T-helper 1 cell treated with Interleukin-12 subunit alpha and Interleukin-12 subunit beta and Interleukin-4 antibody, amounts not matched to agents 30 ng/mL and 1 ng/mL, for 36 hours (primary cell): ENCODE measurements around the gene ENTPD1. TPM values are rescaled to one million over a fixed set of nuclear protein-coding genes. Genes with fewer than 3 reads are reported as not detected.
"Not testable (repeated sequence)": the region's sequence is repeated elsewhere in the genome, so short reads cannot be mapped to it uniquely, and the experiment has no call there.

Experiments used
- intact Hi-C: fragments of 100-400 bp; cut with micrococcal nuclease; formaldehyde crosslinking; loops from one replicate; pipeline ENCODE4 v1.15.1; 2024
- total RNA-seq: library from RNA; stranded (reverse); gene quantifications from 2 replicates; pipeline ENCODE4 v1.2.3, GENCODE V29; 2022

Gene ENTPD1, protein sequence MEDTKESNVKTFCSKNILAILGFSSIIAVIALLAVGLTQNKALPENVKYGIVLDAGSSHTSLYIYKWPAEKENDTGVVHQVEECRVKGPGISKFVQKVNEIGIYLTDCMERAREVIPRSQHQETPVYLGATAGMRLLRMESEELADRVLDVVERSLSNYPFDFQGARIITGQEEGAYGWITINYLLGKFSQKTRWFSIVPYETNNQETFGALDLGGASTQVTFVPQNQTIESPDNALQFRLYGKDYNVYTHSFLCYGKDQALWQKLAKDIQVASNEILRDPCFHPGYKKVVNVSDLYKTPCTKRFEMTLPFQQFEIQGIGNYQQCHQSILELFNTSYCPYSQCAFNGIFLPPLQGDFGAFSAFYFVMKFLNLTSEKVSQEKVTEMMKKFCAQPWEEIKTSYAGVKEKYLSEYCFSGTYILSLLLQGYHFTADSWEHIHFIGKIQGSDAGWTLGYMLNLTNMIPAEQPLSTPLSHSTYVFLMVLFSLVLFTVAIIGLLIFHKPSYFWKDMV
- total RNA-seq = 45.4 and 47.1 TPM in 2 replicates

DNA sequence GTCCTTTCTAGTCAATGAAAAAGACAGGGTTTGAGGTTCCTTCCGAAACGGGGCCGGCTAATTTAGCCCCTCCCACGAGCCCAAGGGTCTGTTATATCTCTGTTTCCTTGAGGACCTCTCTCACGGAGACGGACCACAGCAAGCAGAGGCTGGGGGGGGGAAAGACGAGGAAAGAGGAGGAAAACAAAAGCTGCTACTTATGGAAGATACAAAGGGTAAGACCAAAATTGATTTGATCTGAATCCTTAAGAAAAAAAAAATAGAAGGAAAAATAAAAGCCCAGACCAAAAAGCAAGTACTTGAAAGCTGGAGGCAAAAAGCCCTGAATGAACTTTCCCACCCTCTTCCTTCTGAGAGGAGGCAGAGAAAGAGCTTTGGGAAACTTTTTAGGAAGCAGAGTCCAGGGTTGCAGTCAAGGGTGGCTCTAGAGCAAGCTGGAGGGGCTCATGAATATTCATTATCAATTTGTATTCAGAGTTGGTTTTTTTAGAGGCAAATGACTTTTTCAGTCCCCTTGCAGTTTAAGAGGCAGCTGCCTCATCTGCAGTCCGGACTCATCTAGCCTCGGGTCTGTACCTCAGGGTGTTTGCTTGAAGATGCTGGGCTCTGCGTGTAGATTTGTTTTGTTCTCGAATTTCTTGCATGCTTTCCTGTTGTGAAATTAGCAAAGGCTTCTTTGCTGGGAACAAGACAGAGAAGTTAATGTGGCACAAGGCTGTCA lies at the start of gene ENTPD1:
Gene ENTPD1, plus strand, starts transcription at position 123 of the 721 bp plus-strand sequence. Its CDS starts 77 bp downstream, at position 200.
- intact Hi-C loops = no loop called here

DNA sequence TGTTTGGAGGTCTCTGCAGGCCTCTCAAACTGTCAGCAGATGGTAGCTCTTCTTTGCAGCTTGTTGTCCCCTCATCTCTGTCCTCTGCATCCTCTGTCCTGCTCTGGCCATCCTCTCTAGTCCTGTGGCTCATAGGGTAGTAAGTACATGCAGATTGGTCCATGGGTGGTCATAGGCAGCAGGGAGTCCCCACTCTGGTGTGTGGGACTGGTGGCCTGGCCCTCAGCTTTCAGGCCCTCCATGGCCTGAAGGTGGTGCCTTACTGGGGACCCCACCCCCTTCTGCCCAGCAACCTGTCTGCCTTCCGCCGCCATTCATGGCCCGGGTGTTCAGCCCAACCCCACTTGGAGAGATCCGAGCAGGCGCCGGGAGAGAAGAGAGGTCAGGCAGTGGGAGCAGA lies 49.4 kb upstream of the ENTPD1 start:
- intact Hi-C loops = no loop called here

DNA sequence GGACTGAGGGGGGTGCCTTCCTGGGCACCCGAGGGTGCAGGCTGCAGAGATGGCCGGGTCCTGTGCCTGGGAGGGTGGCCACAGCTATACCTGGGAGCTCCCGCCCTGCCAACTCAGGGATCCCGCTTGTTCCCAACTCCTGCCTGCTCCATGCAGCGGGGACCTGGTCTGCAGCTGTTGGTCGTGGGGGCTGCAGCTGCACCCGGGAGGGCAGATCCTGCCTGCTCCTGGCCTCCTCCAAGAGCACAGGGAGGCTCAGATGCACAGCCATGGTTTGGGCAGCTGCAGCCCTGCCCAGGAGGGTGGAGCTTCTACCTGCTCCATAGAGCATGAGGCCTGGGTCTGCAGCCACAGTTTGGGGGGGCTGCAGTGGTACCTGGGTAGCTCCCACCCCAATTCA lies 49.0 kb upstream of the ENTPD1 start:
- intact Hi-C loops = no loop called here

DNA sequence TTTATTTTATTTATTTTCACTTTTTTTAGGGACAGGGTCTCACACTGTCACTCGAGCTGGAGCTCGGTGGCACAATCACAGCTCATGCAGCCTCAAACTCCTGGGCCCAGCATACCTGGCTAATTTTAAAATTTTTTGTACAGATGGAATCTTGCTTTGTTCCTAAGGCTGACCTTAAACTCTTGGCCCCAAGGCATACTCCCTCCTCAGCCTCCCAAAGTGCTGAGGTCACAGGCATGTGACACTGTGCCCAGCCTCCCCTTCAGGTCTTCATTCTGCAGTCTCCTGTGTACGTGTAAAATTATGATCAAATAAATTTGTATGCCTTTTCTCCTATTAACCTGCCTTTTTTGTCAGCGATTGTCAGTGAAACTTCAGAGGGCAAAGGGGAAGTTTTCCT lies 44.5 kb upstream of the ENTPD1 start:
- intact Hi-C loops = no loop called here

DNA sequence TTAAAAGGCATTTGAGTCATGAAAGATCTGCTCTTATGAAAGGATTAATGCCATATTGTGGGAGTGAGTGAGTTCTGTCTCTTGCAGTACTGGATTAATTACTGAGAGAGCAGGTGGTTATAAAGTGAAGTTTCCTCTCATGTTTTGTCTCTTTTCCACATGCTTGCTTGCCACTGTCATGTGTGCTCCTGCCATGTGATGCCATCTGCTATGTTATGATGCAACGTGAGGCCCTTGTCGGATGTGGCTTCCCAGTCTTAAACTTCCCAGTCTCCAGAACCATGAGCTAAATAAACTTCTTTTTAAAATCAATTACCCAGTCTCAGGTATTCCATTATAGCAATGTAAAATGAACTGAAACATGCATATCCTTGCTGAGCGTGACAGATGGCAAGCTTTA lies 39.5 kb upstream of the ENTPD1 start:
- intact Hi-C loops = no loop called here

DNA sequence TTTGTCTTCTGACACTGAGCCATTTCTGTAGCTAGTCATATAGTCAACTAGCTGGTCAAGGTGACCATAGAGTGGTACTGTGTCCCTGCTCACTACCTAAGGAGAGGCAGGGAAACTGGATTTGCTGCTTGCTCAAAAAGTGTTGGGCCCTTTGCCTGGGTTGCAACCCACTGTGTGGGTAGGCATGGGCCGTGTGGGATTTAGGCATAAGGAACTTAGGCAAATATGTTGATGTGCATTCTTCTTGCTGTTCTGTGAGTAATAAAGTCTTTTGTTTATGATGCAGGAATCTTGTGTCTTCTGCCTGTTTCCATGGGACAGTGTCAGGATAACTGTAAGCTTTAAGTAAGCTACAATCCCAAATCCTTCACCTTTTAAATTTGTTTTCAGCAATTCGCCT lies 39.1 kb upstream of the ENTPD1 start:
- intact Hi-C loops = no loop called here

DNA sequence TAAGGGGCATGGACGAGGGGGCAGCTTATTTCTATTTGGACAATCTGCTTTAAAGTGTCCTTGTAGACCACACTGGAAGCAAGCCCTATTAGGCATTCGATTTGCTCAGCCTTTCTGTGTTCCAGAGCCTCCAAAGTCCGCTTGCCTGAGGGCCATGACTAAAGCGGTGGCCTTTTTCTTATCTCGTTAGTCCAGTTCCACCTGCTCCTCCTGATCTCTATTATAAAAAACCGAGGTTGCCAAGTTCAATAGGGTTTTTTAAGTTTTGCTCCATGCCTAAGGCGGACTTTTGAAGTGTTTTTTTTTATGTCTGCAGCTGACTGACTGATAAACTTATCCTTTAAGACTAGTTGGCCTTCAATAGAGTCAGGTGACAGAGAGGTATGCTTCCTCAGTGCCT lies 35.2 kb upstream of the ENTPD1 start:
- intact Hi-C loops = not testable (repeated sequence)

DNA sequence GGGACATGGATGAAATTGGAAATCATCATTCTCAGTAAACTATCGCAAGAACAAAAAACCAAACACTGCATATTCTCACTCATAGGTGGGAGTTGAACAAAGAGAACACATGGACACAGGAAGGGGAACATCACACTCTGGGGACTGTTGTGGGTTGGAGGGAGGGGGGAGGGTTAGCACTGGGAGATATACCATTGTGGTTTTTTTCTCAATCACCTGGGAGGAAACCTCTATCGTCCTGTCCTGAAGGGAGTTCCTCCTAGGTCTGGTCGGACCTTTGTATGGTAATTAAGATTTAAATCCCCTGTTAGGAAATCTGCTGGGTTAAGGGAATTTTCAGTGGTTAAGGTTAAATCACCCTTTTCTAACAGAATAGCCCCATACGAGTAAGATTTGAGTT lies 33.5 kb upstream of the ENTPD1 start:
- intact Hi-C loops = not testable (repeated sequence)

DNA sequence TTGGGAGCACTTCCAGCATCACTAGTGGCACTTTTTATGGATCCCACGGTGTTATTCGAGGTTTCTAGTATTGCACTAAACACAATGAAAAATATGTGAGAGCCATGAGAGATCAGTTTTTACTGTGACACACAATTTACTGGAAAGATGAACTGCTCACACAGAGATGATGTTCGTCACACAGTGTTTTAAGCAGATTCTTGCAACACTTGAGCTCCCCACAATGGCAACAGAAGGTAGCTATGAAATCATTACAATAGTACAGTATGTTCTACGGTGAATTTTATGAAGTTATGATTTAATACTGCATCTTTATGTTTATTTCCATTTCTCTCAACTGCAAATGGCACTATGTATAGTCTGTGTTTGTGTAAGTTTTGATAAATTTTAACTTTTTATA lies 27.4 kb upstream of the ENTPD1 start:
- intact Hi-C loops = no loop called here

DNA sequence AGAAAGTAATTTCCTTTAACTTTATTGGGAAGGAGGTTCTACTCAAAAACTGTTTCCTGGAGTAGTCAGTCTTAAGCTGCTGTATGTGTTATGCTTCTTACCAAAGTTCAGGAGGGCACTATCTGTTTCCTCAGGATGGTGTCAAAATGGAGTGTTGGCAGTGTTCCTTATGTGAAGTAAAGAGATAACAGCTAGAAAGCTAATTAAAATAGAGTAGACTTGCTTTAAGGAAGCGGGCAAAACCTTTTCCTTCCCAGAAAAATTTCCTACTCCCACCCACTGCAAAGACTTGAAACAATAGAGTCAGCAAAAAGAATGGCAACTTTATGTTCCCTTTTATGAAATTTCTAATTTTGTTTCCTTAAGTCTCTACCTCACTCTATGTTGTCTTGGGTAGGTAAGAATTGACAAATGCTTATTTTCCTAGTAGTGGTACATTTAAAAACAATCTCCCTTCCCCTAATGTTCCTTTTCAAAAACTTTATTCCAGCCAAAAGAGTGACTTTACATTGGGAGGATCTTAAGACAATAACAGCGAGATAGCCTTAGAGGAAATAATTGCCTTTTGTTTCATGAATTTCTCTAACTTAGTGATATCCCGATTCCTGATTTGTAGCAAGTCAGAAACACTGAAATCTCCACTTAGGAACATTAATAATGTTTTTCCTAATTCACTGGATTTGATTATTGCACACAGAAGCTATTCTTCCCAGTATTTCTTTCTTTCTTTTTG lies 26.5 kb upstream of the ENTPD1 start:
- intact Hi-C loops = no loop called here

DNA sequence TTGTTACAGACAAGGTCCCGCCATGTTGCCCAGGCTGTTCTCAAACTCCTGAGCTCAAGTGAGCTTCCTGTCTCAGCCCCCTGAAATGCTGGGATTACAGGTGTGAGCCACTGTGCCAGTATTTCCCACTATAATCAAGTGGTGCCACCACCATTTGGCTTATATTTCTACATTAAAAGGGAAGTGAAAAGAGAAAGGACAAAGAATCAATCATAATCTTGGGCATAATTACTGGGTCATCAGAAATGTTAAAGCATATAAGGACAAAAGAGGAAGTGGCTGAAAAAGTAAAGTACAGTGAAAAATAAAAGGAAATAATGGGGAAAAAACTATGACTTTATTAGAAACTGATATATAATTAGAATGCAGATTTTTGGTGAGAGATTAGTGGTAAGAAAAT lies 25.7 kb upstream of the ENTPD1 start:
- intact Hi-C loops = no loop called here

DNA sequence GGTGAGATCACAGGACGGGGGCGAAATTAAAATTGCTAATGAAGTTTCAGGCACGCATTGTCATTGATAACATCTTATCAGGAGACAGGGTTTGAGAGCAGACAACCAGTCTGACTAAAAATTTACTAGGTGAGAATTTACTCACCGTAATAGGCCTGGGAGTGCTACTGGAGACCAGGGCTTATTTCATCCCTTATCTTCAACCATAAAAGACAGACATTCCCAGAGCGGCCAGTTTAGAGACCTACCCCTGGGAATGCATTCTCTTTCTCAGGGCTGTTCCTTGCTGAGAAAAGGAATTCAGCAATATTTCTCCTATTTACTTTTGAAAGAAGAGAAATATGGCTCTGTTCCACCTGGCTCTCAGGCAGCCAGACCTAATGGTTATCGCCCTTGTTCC lies 23.1 kb upstream of the ENTPD1 start:
- intact Hi-C loops = not testable (repeated sequence)

DNA sequence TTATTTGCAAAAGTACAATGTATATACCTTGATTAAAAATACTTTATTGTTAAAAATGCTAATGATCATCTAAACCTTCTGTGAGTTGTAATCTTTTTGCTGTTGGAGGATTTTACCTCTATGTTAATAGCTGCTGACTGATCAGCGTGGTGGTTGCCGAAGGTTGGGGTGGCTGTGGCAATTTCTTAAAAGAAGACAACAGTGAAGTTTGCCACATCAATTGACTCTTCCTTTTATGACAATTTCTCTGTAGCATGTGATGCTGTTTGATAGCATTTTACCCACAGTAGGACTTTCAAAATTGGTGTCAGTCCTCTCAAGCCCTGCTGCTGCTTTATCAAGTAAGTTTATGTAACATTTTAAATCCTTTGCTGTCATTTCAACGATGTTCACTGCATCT lies 16.9 kb upstream of the ENTPD1 start:
- intact Hi-C loops = no loop called here

DNA sequence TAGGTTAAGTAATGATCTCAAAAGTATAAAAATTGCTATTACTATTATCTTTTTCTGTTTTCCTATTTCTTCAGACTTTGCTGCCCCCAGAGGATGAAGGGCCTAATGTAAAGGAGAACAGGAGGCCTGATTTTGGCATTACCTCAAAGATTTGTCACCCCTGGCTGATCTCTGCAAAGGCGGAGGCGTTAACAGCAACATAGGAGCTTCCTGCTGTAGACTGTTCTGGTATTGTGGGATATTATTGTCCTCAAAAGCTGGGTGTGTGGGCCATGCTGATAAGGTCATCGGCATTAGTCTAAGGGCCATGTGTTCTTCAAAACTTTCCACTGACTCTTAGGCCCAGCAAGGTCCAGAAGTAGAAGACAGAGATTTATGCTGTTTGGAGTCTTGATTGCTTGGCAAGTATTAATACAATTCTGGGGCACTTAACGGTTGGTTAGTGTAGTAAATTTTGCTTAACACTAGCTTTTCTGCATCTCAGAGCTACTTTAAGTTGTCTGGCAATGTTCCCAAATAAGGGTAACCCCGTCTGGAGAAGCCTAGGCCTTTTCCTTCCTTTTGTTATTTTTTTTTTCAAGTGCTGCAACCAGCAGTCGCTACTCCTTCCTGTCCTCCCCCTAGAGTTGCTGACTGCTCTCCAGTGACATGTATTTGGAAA lies 14.0 kb upstream of the ENTPD1 start:
- intact Hi-C loops = loop anchor here (1.0 kb wide), 1 partner anchor 15 kb away; no protein-coding TSS in a partner anchor

DNA sequence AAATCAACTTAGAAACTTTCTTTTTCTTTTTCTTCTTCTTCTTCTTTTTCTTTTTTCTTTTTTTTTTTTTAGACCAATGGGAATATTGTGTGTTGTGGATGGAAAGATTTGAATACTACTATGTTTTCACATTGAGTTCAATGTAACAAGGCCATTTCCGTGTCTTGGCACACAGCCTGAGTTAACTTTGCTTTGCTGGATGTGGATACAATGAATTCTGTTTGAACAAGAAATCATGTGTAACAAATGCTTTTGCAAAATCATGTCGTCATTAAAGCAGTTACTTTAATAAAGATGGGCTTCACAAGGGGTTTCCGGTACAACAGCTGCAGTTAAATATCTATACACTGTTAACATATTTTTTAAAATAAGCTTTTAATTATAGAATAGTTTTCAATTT lies 13.5 kb upstream of the ENTPD1 start:
- intact Hi-C loops = loop anchor here (1.0 kb wide), 1 partner anchor 15 kb away; no protein-coding TSS in a partner anchor

DNA sequence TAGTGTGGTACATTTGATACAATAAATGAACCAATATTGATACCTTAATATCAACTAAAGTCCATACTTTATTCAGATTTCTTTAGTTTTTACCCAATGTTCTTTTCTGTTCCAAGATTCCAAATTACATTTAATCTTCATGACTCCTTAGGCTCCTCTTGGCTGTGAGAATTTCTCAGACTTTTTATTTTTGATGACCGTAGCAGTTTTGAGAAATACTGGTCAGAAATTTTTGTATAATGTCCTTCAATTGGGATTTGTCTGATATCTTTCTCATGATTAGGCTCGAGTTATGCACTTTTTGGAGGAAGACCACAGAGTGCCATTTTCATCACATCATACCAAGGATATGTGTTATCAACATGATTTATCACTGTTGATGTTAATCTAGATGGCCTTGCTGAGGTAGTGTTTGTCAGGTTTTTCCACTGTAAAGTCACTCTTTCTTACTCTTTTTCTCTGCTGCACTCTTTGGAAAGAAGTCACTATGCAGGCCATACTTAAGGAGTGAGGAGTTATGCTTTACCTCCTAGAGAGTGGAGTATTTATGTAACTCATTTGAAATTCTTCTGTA lies 12.9 kb upstream of the ENTPD1 start:
- intact Hi-C loops = loop anchor here (1.0 kb wide), 1 partner anchor 14 kb away; no protein-coding TSS in a partner anchor

DNA sequence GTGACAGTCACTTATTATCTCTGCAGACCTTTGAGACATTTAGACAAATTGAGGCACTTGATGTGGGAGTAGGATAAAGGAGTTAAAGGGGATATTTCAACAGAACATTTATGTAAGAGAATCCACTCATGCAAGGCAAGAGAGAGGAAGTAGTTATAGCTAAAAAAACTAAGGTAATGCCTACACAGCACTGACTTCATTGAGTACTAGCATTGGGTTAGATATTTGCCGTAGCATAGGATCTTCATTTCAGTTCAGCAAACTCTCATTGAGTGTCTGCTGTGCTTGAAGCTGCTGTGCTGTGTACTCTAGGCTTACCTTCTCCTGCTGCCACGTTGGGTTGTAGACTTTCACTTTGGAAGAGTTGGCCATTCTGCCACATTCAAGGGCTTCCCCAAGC lies 10.5 kb upstream of the ENTPD1 start:
- intact Hi-C loops = no loop called here

DNA sequence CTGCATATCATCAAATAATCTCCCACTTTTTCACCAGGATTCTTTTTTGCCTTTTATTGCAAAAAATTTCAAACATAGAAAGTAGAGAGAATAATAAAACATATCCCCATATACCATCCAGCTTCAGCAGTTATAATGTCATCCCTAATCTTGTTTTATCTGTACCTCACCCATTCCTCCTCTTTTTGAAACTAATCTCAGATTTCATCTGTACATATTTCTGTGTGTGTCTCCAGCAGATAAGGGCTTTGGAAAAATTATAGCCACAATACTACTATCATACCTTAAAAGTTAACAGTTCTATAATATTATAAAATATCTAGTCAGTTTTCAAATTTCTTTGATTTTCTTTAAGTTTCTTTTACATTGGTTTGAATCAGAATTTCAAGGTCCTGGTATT lies 7.6 kb upstream of the ENTPD1 start:
- intact Hi-C loops = no loop called here

DNA sequence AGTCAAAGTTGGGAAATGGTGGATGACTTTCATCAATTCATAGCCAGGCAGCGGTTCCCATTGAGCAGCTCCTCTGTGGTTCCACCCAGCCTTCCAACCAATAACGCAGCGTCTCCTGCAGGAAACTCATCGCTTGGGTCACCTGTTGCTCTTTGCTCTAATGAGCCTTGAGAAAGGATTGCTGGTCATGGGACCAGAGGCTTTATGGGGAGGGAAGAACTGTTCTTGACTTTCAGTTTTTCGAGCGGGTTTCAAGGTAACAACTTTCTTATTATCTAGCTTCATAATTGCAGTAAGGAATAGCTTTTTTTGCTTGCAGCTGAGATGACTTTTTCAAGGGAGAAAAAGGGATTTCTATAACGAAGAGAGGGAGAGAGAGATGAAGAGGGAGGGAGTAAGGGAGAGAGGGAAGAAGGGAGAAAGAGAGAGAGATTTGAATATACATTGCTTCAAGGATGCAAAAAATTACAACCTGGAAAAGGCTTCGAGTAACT lies 405 bp upstream of the ENTPD1 start:
- intact Hi-C loops = no loop called here
